Stimulated activated CD8-positive, alpha-beta memory T cell treated with anti-CD3 and anti-CD28 coated beads, Interleukin-7, amount 100 ng/mL, for 4 hours (primary cell): Measurements from ENCODE around the gene RAB3A.

Experiments
- DNase-seq, 2 donors: peaks; one replicate each; pipeline ENCODE4 v3.0.0-alpha.2; 2020; ENCODE audit warnings: low read depth in 2 of 2

Gene RAB3A

GRCh38 chr19:18150776-18151624 lies 52.8 kb downstream of the RAB3A start:
- DNase-seq = no peak

GRCh38 chr19:18149596-18149975 lies 54.3 kb downstream of the RAB3A start:
- no peak for DNase-seq

GRCh38 chr19:18147396-18147795 lies 56.4 kb downstream of the RAB3A start:
- no peak for DNase-seq
